ENCODE data around the gene NDUFB2.

GRCh38 chr7:140719721-140720120 is 23.2 kb downstream of the NDUFB2 start:
- TF ChIP-seq, protein P1, sequence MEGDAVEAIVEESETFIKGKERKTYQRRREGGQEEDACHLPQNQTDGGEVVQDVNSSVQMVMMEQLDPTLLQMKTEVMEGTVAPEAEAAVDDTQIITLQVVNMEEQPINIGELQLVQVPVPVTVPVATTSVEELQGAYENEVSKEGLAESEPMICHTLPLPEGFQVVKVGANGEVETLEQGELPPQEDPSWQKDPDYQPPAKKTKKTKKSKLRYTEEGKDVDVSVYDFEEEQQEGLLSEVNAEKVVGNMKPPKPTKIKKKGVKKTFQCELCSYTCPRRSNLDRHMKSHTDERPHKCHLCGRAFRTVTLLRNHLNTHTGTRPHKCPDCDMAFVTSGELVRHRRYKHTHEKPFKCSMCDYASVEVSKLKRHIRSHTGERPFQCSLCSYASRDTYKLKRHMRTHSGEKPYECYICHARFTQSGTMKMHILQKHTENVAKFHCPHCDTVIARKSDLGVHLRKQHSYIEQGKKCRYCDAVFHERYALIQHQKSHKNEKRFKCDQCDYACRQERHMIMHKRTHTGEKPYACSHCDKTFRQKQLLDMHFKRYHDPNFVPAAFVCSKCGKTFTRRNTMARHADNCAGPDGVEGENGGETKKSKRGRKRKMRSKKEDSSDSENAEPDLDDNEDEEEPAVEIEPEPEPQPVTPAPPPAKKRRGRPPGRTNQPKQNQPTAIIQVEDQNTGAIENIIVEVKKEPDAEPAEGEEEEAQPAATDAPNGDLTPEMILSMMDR (IDR thresholded peaks at IDR 0.05): no peak
- no peak for TF ChIP-seq ZFX (IDR thresholded peaks at IDR 0.05; ENCODE audit: borderline replicate concordance)
